ENCODE measurements around the gene GUCY2D. TPM values are rescaled to one million over a fixed set of nuclear protein-coding genes. Genes with fewer than 3 reads are reported as not detected.

Gene GUCY2D
- total and polyA plus RNA-seq, 2 experiments from 2014 or later, result 0.07 to 0.08 TPM

DNA sequence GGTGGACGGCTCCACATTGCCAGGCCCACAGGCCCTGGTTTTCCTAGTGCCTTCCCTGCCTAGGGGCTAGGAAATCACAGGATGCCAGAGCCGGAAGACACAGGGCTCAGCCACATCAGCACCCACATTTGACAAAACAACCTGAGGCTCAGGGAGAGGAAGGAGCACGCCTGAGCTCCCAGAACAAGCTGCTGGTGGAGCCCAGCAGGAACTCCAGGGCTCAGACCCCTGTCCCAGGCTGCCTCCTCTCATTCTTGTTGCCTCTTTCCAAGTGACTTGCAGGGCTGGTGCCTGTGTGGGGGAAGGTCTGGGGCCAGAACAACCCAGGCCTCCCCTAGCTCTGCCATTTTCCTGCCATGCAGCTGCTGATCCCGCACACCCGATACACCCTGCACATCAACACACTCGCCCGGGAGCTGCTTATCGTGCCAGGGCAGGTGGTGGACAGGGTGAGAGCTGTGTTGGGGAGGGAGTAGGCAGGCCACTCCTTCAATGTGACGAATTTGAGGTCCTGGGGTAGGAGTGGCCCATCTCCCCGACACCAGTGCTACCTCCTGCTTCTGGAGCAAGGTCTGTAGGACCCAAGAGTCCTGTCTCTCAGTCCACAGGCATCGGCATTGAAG lies 44.0 kb downstream of the GUCY2D start:
- Histone ChIP-seq H4K20me1 (replicated peaks; ENCODE audit: insufficient read depth) (no peaks in the 10 kb centered on the region), H3K9me2 (ENCODE audit: insufficient read depth) (no peaks in the 10 kb centered on the region), H3K27ac (ENCODE audit: low read depth) (no peak overlapping the region), H3K27me3 (ENCODE audit: insufficient read depth) (no peaks in the 10 kb centered on the region), H3F3A (replicated peaks; ENCODE audit: low read depth) (no peaks in the 10 kb centered on the region), H3K4me3 (no peak overlapping the region), H3K79me2 (replicated peaks; ENCODE audit: insufficient read depth) (no peaks in the 10 kb centered on the region), H3K4me2 (no peak overlapping the region), H3K36me3 (ENCODE audit: insufficient read depth) (no peaks in the 10 kb centered on the region), H3K4me1 (ENCODE audit: insufficient read depth) (no peaks in the 10 kb centered on the region), H2AFZ (no peak overlapping the region)
- peaks cover 2% of the 10 kb centered on the region for H3K27me3 Mint-ChIP-seq (ENCODE audit: insufficient read depth, low read depth, poor library complexity)
- H3K4me1 Mint-ChIP-seq, result peaks cover 2% of the 10 kb centered on the region; the same call in 2 of the 3 replicates
- no peak overlapping the region for H3K27ac Mint-ChIP-seq
- no peak for ATAC-seq
- DNase-seq (ENCODE audit: low spot score), result no peak
- H3K9me3 Mint-ChIP-seq, result no peaks in the 10 kb centered on the region
- H3K4me3 Mint-ChIP-seq, result no peak overlapping the region
- no peaks in the 10 kb centered on the region for H3K36me3 Mint-ChIP-seq (ENCODE audit: low read depth)
- TF ChIP-seq POLR2AphosphoS5 (IDR thresholded peaks at IDR 0.05; ENCODE audit: low read depth), result no peak
- TF ChIP-seq, protein P1, sequence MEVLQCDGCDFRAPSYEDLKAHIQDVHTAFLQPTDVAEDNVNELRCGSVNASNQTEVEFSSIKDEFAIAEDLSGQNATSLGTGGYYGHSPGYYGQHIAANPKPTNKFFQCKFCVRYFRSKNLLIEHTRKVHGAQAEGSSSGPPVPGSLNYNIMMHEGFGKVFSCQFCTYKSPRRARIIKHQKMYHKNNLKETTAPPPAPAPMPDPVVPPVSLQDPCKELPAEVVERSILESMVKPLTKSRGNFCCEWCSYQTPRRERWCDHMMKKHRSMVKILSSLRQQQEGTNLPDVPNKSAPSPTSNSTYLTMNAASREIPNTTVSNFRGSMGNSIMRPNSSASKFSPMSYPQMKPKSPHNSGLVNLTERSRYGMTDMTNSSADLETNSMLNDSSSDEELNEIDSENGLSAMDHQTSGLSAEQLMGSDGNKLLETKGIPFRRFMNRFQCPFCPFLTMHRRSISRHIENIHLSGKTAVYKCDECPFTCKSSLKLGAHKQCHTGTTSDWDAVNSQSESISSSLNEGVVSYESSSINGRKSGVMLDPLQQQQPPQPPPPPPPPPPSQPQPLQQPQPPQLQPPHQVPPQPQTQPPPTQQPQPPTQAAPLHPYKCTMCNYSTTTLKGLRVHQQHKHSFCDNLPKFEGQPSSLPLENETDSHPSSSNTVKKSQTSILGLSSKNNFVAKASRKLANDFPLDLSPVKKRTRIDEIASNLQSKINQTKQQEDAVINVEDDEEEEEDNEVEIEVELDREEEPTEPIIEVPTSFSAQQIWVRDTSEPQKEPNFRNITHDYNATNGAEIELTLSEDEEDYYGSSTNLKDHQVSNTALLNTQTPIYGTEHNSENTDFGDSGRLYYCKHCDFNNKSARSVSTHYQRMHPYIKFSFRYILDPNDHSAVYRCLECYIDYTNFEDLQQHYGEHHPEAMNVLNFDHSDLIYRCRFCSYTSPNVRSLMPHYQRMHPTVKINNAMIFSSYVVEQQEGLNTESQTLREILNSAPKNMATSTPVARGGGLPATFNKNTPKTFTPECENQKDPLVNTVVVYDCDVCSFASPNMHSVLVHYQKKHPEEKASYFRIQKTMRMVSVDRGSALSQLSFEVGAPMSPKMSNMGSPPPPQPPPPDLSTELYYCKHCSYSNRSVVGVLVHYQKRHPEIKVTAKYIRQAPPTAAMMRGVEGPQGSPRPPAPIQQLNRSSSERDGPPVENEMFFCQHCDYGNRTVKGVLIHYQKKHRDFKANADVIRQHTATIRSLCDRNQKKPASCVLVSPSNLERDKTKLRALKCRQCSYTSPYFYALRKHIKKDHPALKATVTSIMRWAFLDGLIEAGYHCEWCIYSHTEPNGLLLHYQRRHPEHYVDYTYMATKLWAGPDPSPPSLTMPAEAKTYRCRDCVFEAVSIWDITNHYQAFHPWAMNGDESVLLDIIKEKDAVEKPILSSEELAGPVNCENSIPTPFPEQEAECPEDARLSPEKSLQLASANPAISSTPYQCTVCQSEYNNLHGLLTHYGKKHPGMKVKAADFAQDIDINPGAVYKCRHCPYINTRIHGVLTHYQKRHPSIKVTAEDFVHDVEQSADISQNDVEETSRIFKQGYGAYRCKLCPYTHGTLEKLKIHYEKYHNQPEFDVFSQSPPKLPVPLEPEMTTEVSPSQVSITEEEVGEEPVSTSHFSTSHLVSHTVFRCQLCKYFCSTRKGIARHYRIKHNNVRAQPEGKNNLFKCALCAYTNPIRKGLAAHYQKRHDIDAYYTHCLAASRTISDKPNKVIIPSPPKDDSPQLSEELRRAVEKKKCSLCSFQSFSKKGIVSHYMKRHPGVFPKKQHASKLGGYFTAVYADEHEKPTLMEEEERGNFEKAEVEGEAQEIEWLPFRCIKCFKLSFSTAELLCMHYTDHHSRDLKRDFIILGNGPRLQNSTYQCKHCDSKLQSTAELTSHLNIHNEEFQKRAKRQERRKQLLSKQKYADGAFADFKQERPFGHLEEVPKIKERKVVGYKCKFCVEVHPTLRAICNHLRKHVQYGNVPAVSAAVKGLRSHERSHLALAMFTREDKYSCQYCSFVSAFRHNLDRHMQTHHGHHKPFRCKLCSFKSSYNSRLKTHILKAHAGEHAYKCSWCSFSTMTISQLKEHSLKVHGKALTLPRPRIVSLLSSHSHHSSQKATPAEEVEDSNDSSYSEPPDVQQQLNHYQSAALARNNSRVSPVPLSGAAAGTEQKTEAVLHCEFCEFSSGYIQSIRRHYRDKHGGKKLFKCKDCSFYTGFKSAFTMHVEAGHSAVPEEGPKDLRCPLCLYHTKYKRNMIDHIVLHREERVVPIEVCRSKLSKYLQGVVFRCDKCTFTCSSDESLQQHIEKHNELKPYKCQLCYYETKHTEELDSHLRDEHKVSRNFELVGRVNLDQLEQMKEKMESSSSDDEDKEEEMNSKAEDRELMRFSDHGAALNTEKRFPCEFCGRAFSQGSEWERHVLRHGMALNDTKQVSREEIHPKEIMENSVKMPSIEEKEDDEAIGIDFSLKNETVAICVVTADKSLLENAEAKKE (CRISPR knock-in tag; IDR thresholded peaks at IDR 0.05), result no peak
- no peak for TF ChIP-seq ZNF331 (CRISPR knock-in tag; IDR thresholded peaks at IDR 0.05; ENCODE audit: low read depth)
- no peak for TF ChIP-seq STAT1 (IDR thresholded peaks at IDR 0.05; ENCODE audit: unreplicated experiment)
- TF ChIP-seq NANOG (IDR thresholded peaks at IDR 0.05; ENCODE audit: borderline replicate concordance), result no peak
- TF ChIP-seq, protein P2, sequence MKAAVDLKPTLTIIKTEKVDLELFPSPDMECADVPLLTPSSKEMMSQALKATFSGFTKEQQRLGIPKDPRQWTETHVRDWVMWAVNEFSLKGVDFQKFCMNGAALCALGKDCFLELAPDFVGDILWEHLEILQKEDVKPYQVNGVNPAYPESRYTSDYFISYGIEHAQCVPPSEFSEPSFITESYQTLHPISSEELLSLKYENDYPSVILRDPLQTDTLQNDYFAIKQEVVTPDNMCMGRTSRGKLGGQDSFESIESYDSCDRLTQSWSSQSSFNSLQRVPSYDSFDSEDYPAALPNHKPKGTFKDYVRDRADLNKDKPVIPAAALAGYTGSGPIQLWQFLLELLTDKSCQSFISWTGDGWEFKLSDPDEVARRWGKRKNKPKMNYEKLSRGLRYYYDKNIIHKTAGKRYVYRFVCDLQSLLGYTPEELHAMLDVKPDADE (IDR thresholded peaks at IDR 0.05), result no peak
- TF ChIP-seq, protein P3, sequence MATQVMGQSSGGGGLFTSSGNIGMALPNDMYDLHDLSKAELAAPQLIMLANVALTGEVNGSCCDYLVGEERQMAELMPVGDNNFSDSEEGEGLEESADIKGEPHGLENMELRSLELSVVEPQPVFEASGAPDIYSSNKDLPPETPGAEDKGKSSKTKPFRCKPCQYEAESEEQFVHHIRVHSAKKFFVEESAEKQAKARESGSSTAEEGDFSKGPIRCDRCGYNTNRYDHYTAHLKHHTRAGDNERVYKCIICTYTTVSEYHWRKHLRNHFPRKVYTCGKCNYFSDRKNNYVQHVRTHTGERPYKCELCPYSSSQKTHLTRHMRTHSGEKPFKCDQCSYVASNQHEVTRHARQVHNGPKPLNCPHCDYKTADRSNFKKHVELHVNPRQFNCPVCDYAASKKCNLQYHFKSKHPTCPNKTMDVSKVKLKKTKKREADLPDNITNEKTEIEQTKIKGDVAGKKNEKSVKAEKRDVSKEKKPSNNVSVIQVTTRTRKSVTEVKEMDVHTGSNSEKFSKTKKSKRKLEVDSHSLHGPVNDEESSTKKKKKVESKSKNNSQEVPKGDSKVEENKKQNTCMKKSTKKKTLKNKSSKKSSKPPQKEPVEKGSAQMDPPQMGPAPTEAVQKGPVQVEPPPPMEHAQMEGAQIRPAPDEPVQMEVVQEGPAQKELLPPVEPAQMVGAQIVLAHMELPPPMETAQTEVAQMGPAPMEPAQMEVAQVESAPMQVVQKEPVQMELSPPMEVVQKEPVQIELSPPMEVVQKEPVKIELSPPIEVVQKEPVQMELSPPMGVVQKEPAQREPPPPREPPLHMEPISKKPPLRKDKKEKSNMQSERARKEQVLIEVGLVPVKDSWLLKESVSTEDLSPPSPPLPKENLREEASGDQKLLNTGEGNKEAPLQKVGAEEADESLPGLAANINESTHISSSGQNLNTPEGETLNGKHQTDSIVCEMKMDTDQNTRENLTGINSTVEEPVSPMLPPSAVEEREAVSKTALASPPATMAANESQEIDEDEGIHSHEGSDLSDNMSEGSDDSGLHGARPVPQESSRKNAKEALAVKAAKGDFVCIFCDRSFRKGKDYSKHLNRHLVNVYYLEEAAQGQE (IDR thresholded peaks at IDR 0.05; ENCODE audit: unreplicated experiment), result no peak
- TF ChIP-seq, protein P4, sequence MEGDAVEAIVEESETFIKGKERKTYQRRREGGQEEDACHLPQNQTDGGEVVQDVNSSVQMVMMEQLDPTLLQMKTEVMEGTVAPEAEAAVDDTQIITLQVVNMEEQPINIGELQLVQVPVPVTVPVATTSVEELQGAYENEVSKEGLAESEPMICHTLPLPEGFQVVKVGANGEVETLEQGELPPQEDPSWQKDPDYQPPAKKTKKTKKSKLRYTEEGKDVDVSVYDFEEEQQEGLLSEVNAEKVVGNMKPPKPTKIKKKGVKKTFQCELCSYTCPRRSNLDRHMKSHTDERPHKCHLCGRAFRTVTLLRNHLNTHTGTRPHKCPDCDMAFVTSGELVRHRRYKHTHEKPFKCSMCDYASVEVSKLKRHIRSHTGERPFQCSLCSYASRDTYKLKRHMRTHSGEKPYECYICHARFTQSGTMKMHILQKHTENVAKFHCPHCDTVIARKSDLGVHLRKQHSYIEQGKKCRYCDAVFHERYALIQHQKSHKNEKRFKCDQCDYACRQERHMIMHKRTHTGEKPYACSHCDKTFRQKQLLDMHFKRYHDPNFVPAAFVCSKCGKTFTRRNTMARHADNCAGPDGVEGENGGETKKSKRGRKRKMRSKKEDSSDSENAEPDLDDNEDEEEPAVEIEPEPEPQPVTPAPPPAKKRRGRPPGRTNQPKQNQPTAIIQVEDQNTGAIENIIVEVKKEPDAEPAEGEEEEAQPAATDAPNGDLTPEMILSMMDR (conservative IDR thresholded peaks at IDR 0.05; ENCODE audit: low read depth in 2 of 2), result no peak

Data from GM23338 (cell line).